Measurements from ENCODE around the gene RREB1. TPM values are rescaled to one million over a fixed set of nuclear protein-coding genes. Genes with fewer than 3 reads are reported as not detected.

RREB1 gene
- total RNA-seq, 1 donor from 2014 or later = 41.8 TPM

- no peaks in the 10 kb centered on the region for H3K27me3 Mint-ChIP-seq (ENCODE audit: low read depth, unreplicated experiment)
- Histone ChIP-seq H3K27me3 (ENCODE audit: insufficient read depth, low read length) (no peaks in the 10 kb centered on the region), H4K20me1 (ENCODE audit: insufficient read depth, low read length) (peaks cover 30% of the 10 kb centered on the region), H3K9me3 (ENCODE audit: insufficient read depth, low read depth, low read length) (no peaks in the 10 kb centered on the region), H3K27ac (ENCODE audit: low read depth, low read length) (no peak overlapping the region), H3K4me3 (ENCODE audit: insufficient read depth, low read depth, low read length) (no peak overlapping the region), H3K4me2 (ENCODE audit: low read length) (no peak overlapping the region), H3K79me2 (ENCODE audit: insufficient read depth, low read length) (no peaks in the 10 kb centered on the region), H3K36me3 (ENCODE audit: insufficient read depth, low read length) (peaks cover 11% of the 10 kb centered on the region), H3K4me1 (ENCODE audit: insufficient read depth, low read length) (peaks cover 17% of the 10 kb centered on the region), H2AFZ (ENCODE audit: low read depth, low read length) (no peak overlapping the region), H3K9ac (ENCODE audit: low read length) (no peak overlapping the region)
- TF ChIP-seq EZH2 (IDR thresholded peaks at IDR 0.05; ENCODE audit: insufficient read depth, low read length) (no peak), CTCF (IDR thresholded peaks at IDR 0.05; ENCODE audit: insufficient read depth, low read depth, low read length) (no peak)
- no peak overlapping the region for H3K4me3 Mint-ChIP-seq (ENCODE audit: unreplicated experiment)
- no peak overlapping the region for H3K27ac Mint-ChIP-seq (ENCODE audit: unreplicated experiment)
- no peak for FAIRE-seq
- H3K4me1 Mint-ChIP-seq (ENCODE audit: low read depth, unreplicated experiment) = peaks cover 21% of the 10 kb centered on the region
- DNase-seq (ENCODE audit: low read depth) = no peak
- H3K9me3 Mint-ChIP-seq (ENCODE audit: unreplicated experiment) = no peaks in the 10 kb centered on the region
- peaks cover 18% of the 10 kb centered on the region for H3K36me3 Mint-ChIP-seq (ENCODE audit: low read depth, unreplicated experiment)
Measured at GRCh38 chr6:7245668-7246393, 138.1 kb downstream of the RREB1 start.

DNA sequence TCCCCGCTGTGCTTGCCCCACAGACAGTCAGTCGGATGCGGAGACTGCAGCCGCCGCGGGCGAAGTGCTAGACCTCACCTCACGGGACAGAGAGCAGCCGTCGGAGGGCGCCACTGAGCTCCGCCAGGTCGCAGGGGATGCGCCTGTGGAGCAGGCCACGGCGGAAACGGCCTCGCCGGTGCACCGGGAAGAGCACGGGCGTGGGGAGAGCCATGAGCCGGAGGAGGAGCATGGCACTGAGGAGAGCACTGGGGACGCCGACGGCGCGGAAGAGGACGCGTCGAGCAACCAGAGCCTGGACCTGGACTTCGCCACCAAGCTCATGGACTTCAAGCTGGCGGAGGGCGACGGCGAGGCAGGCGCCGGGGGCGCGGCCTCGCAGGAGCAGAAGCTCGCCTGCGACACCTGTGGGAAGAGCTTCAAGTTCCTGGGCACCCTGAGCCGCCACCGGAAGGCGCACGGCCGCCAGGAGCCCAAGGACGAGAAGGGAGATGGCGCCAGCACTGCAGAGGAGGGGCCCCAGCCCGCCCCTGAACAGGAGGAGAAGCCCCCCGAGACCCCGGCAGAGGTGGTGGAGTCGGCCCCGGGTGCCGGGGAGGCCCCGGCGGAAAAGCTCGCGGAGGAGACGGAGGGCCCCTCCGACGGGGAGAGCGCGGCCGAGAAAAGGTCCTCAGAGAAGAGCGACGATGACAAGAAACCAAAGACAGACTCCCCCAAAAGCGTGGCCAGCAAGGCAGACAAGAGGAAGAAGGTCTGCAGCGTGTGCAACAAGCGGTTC lies 138.8 kb downstream of the RREB1 start:
- TF ChIP-seq EZH2 (IDR thresholded peaks at IDR 0.05; ENCODE audit: insufficient read depth, low read length) (no peak), CTCF (IDR thresholded peaks at IDR 0.05; ENCODE audit: insufficient read depth, low read depth, low read length) (no peak)
- peaks cover 12% of the 10 kb centered on the region for H3K36me3 ChIP-seq (ENCODE audit: insufficient read depth, low read length)

DNA sequence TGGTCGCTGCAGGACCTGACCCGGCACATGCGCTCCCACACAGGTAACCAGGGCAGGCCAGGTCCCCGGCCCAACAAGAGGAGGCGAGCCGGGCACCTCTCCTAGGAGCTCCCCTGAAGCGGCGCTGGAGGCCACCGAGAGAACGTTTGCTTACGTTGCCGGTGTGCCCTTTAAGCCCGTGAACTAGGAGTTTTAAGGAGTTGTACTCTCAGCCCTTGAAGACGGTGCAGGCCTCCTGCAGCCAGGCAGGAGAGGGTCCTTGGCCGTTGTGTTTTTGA lies 139.4 kb downstream of the RREB1 start:
- Histone ChIP-seq H3K9ac (ENCODE audit: low read length) (no peak overlapping the region), H2AFZ (ENCODE audit: low read depth, low read length) (no peak overlapping the region), H3K9me3 (ENCODE audit: insufficient read depth, low read depth, low read length) (no peaks in the 10 kb centered on the region), H3K79me2 (ENCODE audit: insufficient read depth, low read length) (no peaks in the 10 kb centered on the region), H3K4me2 (ENCODE audit: low read length) (no peak overlapping the region), H4K20me1 (ENCODE audit: insufficient read depth, low read length) (peaks cover 32% of the 10 kb centered on the region), H3K27me3 (ENCODE audit: insufficient read depth, low read length) (no peaks in the 10 kb centered on the region), H3K4me1 (ENCODE audit: insufficient read depth, low read length) (peaks cover 12% of the 10 kb centered on the region), H3K4me3 (ENCODE audit: insufficient read depth, low read depth, low read length) (no peak overlapping the region), H3K27ac (ENCODE audit: low read depth, low read length) (no peak overlapping the region), H3K36me3 (ENCODE audit: insufficient read depth, low read length) (peaks cover 14% of the 10 kb centered on the region)
- Mint-ChIP-seq H3K4me3 (ENCODE audit: unreplicated experiment) (no peak overlapping the region), H3K9me3 (ENCODE audit: unreplicated experiment) (no peaks in the 10 kb centered on the region), H3K27me3 (ENCODE audit: low read depth, unreplicated experiment) (no peaks in the 10 kb centered on the region), H3K4me1 (ENCODE audit: low read depth, unreplicated experiment) (peaks cover 15% of the 10 kb centered on the region), H3K27ac (ENCODE audit: unreplicated experiment) (no peak overlapping the region), H3K36me3 (ENCODE audit: low read depth, unreplicated experiment) (peaks cover 9% of the 10 kb centered on the region)
- FAIRE-seq (no peak), DNase-seq (ENCODE audit: low read depth) (no peak)
- TF ChIP-seq EZH2 (IDR thresholded peaks at IDR 0.05; ENCODE audit: insufficient read depth, low read length) = no peak
- no peak for TF ChIP-seq CTCF (IDR thresholded peaks at IDR 0.05; ENCODE audit: insufficient read depth, low read depth, low read length)

More for the DNA sequence above, 138.8 kb downstream of the RREB1 start:
- Histone ChIP-seq H3K9ac (ENCODE audit: low read length) (no peak overlapping the region), H3K4me3 (ENCODE audit: insufficient read depth, low read depth, low read length) (no peak overlapping the region), H3K4me1 (ENCODE audit: insufficient read depth, low read length) (peaks cover 17% of the 10 kb centered on the region), H3K27ac (ENCODE audit: low read depth, low read length) (no peak overlapping the region), H3K79me2 (ENCODE audit: insufficient read depth, low read length) (no peaks in the 10 kb centered on the region), H3K27me3 (ENCODE audit: insufficient read depth, low read length) (no peaks in the 10 kb centered on the region), H3K4me2 (ENCODE audit: low read length) (no peak overlapping the region), H3K9me3 (ENCODE audit: insufficient read depth, low read depth, low read length) (no peaks in the 10 kb centered on the region), H2AFZ (ENCODE audit: low read depth, low read length) (no peak overlapping the region), H4K20me1 (ENCODE audit: insufficient read depth, low read length) (peaks cover 32% of the 10 kb centered on the region)
- no peak overlapping the region for H3K4me3 Mint-ChIP-seq (ENCODE audit: unreplicated experiment)
- H3K27me3 Mint-ChIP-seq (ENCODE audit: low read depth, unreplicated experiment) = no peaks in the 10 kb centered on the region
- H3K27ac Mint-ChIP-seq (ENCODE audit: unreplicated experiment) = no peak overlapping the region
- no peak for FAIRE-seq
- H3K4me1 Mint-ChIP-seq (ENCODE audit: low read depth, unreplicated experiment) = peaks cover 20% of the 10 kb centered on the region
- no peaks in the 10 kb centered on the region for H3K9me3 Mint-ChIP-seq (ENCODE audit: unreplicated experiment)
- no peak for DNase-seq (ENCODE audit: low read depth)
- H3K36me3 Mint-ChIP-seq (ENCODE audit: low read depth, unreplicated experiment) = peaks cover 14% of the 10 kb centered on the region
